PC-3 (cell line): Measurements from ENCODE around the gene GPATCH3.

Experiments
- CTCF ChIP-seq: fragments of 300-600 bp; sonication (generic); conservative IDR thresholded peaks from 2 replicates; pipeline ENCODE4 v1.5.1; 2017; ENCODE audit warnings: antibody characterized with exemption, low read depth, mild to moderate bottlenecking, low read length
- EZH2 ChIP-seq: fragments of 300-600 bp; sonication (generic); IDR thresholded peaks from one replicate; pipeline ENCODE4 v1.6.1; 2017; ENCODE audit warnings: antibody characterized with exemption, mild to moderate bottlenecking, low read length; ENCODE audit not compliant: unreplicated experiment
- EZH2phosphoT487 ChIP-seq: fragments of 300-600 bp; sonication (generic); IDR thresholded peaks from 2 replicates; pipeline ENCODE4 v1.6.1; 2018; ENCODE audit warnings: mild to moderate bottlenecking, antibody characterized with exemption, low read length, borderline replicate concordance

GRCh38 chr1:26913754-26914619, 13.7 kb upstream of the GPATCH3 start, which contains the start of gene NR0B2:
- TF ChIP-seq CTCF (no peak), EZH2phosphoT487 (no peak), EZH2 (no peak)
